Epidermal melanocyte (primary cell): Measurements from ENCODE around the gene ATP1B2.
"Not testable (repeated sequence)": the region's sequence is repeated elsewhere in the genome, so short reads cannot be mapped to it uniquely, and the experiment has no call there.

Experiments
- DNase-seq: peaks from one replicate; pipeline ENCODE4 v3.0.0; 2011; ENCODE audit warnings: low spot score; ENCODE audit not compliant: insufficient read length

ATP1B2 gene

DNA sequence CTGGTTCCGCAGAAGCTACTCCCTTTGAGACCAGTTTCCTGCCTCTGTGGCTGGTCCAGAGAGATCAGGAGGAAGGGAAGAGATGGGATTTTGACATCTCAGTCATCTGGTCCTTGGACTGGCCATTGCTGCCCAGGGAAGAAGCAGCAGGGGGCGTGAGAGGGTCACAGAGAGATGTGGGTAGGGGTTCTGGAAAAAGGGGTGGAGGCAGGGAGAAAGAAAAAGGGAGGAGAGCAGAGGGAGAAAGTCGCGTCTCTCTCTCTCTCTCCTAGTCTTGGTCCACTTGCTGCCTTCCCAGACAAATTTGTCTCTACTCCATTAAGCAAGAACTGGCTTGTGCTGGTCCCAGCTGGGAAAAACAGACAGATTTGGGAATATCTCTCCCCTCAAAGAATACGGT lies 16.3 kb upstream of the ATP1B2 start:
- peak; percentile 82 for DNase-seq

GRCh38 chr17:7636163-7636562 lies 14.6 kb upstream of the ATP1B2 start:
- no peak for DNase-seq

GRCh38 chr17:7640783-7641182 lies 9.9 kb upstream of the ATP1B2 start:
- no peak for DNase-seq

GRCh38 chr17:7641635-7642034 lies 9.1 kb upstream of the ATP1B2 start:
- DNase-seq, result not testable (repeated sequence)

GRCh38 chr17:7644775-7645174 lies 6.0 kb upstream of the ATP1B2 start:
- DNase-seq, result no peak

- DNase-seq, result no peak
Measured at GRCh38 chr17:7646457-7646856, 4.3 kb upstream of the ATP1B2 start.

GRCh38 chr17:7647018-7647417 lies 3.7 kb upstream of the ATP1B2 start:
- DNase-seq, result no peak

- DNase-seq, result no peak
Measured at GRCh38 chr17:7651097-7651664, 455 bp downstream of the ATP1B2 start.

DNA sequence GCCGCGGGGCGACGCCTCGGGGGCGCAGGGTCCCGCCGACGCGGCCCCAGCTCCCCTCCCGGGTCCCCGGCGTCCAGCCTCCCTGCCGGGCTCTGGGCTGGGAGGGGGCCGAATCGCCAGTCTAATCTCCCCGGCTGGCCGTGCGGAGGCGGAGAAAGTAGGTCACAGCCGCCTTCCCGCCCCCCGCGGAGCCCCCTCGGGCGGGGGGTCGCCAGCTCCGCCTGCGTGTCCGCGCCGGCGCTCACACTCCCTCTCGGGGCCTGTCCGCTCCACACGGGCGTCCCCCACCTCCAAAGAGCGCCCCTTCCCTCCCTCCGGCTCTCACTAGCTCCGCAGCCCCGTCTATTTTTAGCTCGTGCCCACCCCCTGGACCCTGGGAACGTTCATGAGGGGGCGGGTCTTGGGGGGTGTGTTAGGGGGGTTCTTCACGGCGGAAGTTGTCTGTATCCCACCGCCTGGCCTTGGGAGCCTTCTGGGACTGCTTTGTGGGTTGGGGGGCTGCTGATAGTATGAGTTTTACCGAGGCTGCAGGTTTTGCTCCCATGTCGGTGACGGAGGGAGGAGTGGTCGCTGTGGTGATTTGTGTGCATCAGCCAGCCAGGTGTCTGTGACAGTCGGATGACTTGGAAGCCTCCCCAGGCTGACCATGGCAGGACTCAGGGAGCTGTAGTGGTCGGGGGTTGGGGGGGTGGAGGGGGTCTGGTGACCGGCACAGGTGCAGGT lies 1.1 kb downstream of the ATP1B2 start:
- DNase-seq, result peak; percentile 12

DNA sequence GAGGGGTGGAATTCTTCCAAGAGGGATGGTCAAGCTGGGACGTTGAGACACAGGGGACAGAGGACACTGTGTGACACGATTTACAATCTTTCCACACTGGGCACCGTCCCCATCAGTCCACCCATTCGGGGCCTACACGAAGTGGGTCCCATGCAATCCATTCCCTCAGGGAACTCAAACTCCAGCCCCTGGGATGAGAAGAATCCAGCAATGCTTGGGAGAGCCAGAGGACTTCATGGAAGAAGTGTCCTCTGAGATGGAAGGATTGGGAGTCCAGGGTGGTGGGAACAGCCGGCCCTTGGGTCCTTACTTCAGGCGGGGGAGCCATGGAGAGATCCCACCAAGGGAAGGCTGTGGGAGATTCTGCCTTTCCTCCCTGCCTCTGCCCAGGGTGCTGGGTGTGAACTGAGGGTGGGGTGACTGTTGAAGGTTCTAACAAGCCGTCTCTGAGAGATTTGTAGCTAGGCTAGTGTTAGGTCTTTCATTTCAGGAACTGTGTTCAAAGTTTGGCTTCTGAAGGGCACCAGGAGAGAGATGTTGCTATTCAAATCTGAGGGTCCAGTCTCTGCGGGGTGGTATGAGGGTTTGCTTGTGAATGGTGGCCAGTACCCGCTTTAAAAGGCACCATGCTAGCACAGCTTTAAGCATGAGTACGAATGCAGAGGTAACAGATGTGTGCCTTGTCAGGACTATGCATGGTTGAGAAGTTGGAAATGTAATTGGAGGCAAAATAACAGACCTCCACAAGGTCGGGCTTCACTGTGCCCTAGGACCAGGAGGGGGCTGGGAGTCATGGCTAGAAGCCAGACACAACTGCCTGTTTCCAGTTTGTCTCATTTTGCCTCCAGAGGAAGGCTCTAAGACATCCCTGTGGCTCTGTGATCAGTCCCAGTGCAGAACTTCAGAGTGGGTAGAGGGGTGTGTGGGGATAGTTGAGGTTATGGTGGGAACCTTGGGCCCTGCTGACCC lies 1.9 kb downstream of the ATP1B2 start:
- no peak for DNase-seq

DNA sequence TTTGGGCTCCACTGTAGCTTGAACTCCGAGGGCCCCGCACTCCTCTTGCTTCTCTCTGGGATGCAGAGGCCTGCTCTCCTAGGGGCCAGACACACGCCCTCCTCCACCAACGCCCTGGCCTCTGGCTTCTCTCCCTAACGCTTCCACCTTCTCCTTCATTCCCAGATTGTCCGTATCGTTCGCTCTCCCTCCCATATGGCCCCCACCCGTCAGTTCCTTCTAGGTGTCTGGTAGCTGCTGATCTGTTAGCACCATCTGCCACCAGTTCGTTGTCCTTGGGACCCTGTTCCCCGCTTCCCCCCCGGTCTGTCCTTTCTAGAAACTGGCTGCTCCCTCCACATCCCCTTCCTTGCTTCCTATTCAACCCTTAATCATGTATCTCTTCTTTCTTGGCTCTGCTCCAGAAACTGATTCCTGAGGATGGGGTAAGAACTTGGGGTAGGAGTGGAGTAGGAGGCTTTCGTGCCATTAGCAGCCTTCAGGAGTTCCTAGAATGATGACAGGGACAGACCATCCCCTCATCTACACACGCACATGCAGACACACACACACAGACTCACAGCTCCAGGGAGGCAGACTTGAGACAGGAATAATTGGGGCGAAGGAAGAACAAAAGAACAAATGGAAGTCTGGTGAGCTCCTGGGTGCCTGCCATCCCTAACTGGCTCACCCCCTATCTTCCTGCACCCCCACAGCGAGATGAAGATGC lies 4.3 kb downstream of the ATP1B2 start:
- peak; percentile 16 for DNase-seq

DNA sequence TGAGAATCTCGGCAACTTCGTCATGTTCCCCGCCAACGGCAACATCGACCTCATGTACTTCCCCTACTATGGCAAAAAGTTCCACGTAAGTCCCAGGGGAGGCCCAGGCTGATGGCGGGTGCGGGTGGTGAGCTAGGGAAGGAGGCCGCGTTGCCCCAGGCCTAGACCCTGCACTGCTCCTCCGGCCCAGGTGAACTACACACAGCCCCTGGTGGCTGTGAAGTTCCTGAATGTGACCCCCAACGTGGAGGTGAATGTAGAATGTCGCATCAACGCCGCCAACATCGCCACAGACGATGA lies 4.8 kb downstream of the ATP1B2 start:
- DNase-seq, result no peak

DNA sequence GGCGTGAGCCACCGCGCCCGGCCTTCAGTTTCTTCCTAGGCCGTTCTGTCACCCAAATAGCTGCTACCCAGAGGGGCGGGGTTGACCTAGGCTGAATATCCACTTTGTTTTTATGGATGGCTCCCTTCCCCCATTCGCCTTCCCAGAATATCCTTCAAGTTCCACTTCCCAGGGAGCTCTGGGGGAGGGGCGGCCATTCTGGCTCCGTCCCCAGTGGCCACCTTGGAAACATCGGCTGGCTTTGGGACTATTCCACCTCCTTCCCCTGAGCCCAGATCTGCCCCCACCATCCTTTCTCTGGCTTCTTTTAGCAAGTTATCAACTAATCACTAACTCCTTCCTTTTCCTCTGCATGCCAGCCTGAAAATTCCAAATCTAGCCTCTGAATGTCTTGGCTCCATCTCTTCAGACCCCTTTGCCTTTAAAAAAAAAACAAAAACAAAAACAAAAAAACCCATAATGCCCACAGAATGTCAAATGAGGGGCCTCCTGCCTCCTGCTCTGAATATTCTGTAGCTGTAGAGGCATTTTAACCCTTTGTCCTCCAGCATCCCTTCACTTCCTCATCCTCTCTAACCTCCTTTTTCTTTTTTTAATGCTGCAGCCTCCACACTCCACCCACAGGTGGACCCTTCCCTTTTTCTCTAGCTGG lies 6.4 kb downstream of the ATP1B2 start:
- DNase-seq, result peak; percentile 45

- DNase-seq, result no peak
Measured at GRCh38 chr17:7667656-7668406, 17.1 kb downstream of the ATP1B2 start.

GRCh38 chr17:7668482-7668881 lies 17.8 kb downstream of the ATP1B2 start:
- no peak for DNase-seq

DNA sequence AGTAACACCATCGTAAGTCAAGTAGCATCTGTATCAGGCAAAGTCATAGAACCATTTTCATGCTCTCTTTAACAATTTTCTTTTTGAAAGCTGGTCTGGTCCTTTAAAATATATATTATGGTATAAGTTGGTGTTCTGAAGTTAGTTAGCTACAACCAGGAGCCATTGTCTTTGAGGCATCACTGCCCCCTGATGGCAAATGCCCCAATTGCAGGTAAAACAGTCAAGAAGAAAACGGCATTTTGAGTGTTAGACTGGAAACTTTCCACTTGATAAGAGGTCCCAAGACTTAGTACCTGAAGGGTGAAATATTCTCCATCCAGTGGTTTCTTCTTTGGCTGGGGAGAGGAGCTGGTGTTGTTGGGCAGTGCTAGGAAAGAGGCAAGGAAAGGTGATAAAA lies 22.5 kb downstream of the ATP1B2 start:
- no peak for DNase-seq

DNA sequence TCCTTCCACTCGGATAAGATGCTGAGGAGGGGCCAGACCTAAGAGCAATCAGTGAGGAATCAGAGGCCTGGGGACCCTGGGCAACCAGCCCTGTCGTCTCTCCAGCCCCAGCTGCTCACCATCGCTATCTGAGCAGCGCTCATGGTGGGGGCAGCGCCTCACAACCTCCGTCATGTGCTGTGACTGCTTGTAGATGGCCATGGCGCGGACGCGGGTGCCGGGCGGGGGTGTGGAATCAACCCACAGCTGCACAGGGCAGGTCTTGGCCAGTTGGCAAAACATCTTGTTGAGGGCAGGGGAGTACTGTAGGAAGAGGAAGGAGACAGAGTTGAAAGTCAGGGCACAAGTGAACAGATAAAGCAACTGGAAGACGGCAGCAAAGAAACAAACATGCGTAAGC lies 24.2 kb downstream of the ATP1B2 start:
- DNase-seq, result peak; percentile 12

DNA sequence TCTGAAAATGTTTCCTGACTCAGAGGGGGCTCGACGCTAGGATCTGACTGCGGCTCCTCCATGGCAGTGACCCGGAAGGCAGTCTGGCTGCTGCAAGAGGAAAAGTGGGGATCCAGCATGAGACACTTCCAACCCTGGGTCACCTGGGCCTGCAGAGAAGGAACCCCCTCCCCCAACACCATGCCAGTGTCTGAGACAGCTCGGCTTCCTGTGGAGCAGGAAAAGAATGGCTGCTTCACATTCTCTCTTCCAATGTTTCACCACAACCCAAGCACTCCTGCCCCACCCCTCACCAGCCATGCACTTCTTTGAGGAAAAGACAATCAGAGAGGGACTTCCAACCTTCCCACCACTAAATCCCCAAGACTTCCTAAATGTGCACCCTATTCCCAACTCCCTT lies 25.8 kb downstream of the ATP1B2 start:
- no peak for DNase-seq

GRCh38 chr17:7677388-7678067 lies 26.8 kb downstream of the ATP1B2 start:
- peak; percentile 12 for DNase-seq
